HG02870 (cell line): ENCODE data around the gene CDH2.

Experiments
- ATAC-seq: cut with Tn5 transposase; IDR thresholded peaks from one replicate; pipeline ENCODE4 v1.9.1; 2021; ENCODE audit warnings: mild to moderate bottlenecking, moderate library complexity; ENCODE audit not compliant: unreplicated experiment

The CDH2 gene

GRCh38 chr18:28045880-28046279 is 131.1 kb downstream of the CDH2 start:
- no peak for ATAC-seq

- ATAC-seq: no peak
Measured at GRCh38 chr18:28045176-28045810, 131.6 kb downstream of the CDH2 start.

GRCh38 chr18:28044036-28044435 is 132.9 kb downstream of the CDH2 start:
- no peak for ATAC-seq

GRCh38 chr18:28043631-28044030 is 133.3 kb downstream of the CDH2 start:
- ATAC-seq: no peak

- no peak for ATAC-seq
Measured at GRCh38 chr18:28041366-28041765, 135.6 kb downstream of the CDH2 start.

GRCh38 chr18:28040716-28041115 is 136.2 kb downstream of the CDH2 start:
- ATAC-seq: no peak

GRCh38 chr18:28040211-28040610 is 136.7 kb downstream of the CDH2 start:
- ATAC-seq: no peak

GRCh38 chr18:28039691-28040090 is 137.2 kb downstream of the CDH2 start:
- ATAC-seq: no peak

- ATAC-seq: no peak
Measured at GRCh38 chr18:28039078-28039477, 137.9 kb downstream of the CDH2 start.

GRCh38 chr18:28036488-28036887 is 140.4 kb downstream of the CDH2 start:
- no peak for ATAC-seq

- no peak for ATAC-seq
Measured at GRCh38 chr18:28034567-28034966, 142.4 kb downstream of the CDH2 start.

GRCh38 chr18:28032177-28032576 is 144.8 kb downstream of the CDH2 start:
- no peak for ATAC-seq

GRCh38 chr18:28030458-28030857 is 146.5 kb downstream of the CDH2 start:
- no peak for ATAC-seq

- ATAC-seq: no peak
Measured at GRCh38 chr18:28027755-28028154, 149.2 kb downstream of the CDH2 start.

GRCh38 chr18:28019425-28020108 is 157.4 kb downstream of the CDH2 start:
- ATAC-seq: no peak

GRCh38 chr18:28018351-28018750 is 158.6 kb downstream of the CDH2 start:
- ATAC-seq: no peak

GRCh38 chr18:28015671-28016070 is 161.3 kb downstream of the CDH2 start:
- no peak for ATAC-seq

- no peak for ATAC-seq
Measured at GRCh38 chr18:28013066-28013465, 163.9 kb downstream of the CDH2 start.

- ATAC-seq: no peak
Measured at GRCh38 chr18:28012336-28012735, 164.6 kb downstream of the CDH2 start.

- ATAC-seq: no peak
Measured at GRCh38 chr18:28009589-28009988, 167.3 kb downstream of the CDH2 start.

- no peak for ATAC-seq
Measured at GRCh38 chr18:28007841-28008240, 169.1 kb downstream of the CDH2 start.

- no peak for ATAC-seq
Measured at GRCh38 chr18:28005164-28005563, 171.8 kb downstream of the CDH2 start.

GRCh38 chr18:28004606-28005005 is 172.3 kb downstream of the CDH2 start:
- no peak for ATAC-seq
